Fibroblast of villous mesenchyme (primary cell): Measurements from ENCODE around the gene VSIG2. TPM values are rescaled to one million over a fixed set of nuclear protein-coding genes. Genes with fewer than 3 reads are reported as not detected.

Experiments
- DNase-seq: peaks from one replicate; pipeline ENCODE4 v3.0.0-alpha.2; 2010; ENCODE audit warnings: low read depth
- H3K4me3 ChIP-seq: 2 replicates; pipeline ENCODE4 v1.5.1; 2011; ENCODE audit warnings: low read depth, mild to moderate bottlenecking, low read length
- CTCF ChIP-seq: IDR thresholded peaks from 2 replicates; pipeline ENCODE4 v1.5.1; 2012; ENCODE audit warnings: low read depth, mild to moderate bottlenecking, low read length; ENCODE audit not compliant: insufficient read depth
- total RNA-seq: library from RNA; depleted of rRNA; stranded (reverse); fragments of >200 nt; gene quantifications from 2 replicates; pipeline ENCODE4 v1.2.3, GENCODE V29; 2012

Gene VSIG2
- total RNA-seq, 1 donor: under 0.01 TPM

- H3K4me3 ChIP-seq: no peak overlapping the region
- DNase-seq: no peak
- TF ChIP-seq CTCF: no peak
These were observed 2.3 kb upstream of the VSIG2 start for GRCh38 chr11:124754309-124754708.

GRCh38 chr11:124753624-124754023 lies 1.6 kb upstream of the VSIG2 start:
- TF ChIP-seq CTCF: no peak
- DNase-seq: no peak
- no peak overlapping the region for H3K4me3 ChIP-seq

- TF ChIP-seq CTCF: no peak
These were observed 1.1 kb upstream of the VSIG2 start for GRCh38 chr11:124753205-124753604.

GRCh38 chr11:124752471-124753102 lies 532 bp upstream of the VSIG2 start:
- no peak overlapping the region for H3K4me3 ChIP-seq
- no peak for DNase-seq
- TF ChIP-seq CTCF: no peak

More at GRCh38 chr11:124753205-124753604, 1.1 kb upstream of the VSIG2 start:
- no peak for DNase-seq
- H3K4me3 ChIP-seq: no peak overlapping the region

GRCh38 chr11:124751391-124751740 lies 689 bp downstream of the VSIG2 start:
- DNase-seq: no peak
- H3K4me3 ChIP-seq: no peak overlapping the region
- no peak for TF ChIP-seq CTCF

GRCh38 chr11:124749912-124750311 lies 2.1 kb downstream of the VSIG2 start:
- no peak for TF ChIP-seq CTCF
- no peak overlapping the region for H3K4me3 ChIP-seq
- no peak for DNase-seq

- no peak overlapping the region for H3K4me3 ChIP-seq
- no peak for TF ChIP-seq CTCF
- no peak for DNase-seq
These were observed 3.3 kb downstream of the VSIG2 start for GRCh38 chr11:124748481-124749343.
